NCI-H1436 treated with DMSO at 0.1 percent for 48 hours (cell line): ENCODE measurements around the gene INHBB.
"Not testable (repeated sequence)": the region's sequence is repeated elsewhere in the genome, so short reads cannot be mapped to it uniquely, and the experiment has no call there.

Experiments
- DNase-seq: peaks from one replicate; lab custom pipeline; 2025; lab: John Stamatoyannopoulos, UW

INHBB gene

DNA sequence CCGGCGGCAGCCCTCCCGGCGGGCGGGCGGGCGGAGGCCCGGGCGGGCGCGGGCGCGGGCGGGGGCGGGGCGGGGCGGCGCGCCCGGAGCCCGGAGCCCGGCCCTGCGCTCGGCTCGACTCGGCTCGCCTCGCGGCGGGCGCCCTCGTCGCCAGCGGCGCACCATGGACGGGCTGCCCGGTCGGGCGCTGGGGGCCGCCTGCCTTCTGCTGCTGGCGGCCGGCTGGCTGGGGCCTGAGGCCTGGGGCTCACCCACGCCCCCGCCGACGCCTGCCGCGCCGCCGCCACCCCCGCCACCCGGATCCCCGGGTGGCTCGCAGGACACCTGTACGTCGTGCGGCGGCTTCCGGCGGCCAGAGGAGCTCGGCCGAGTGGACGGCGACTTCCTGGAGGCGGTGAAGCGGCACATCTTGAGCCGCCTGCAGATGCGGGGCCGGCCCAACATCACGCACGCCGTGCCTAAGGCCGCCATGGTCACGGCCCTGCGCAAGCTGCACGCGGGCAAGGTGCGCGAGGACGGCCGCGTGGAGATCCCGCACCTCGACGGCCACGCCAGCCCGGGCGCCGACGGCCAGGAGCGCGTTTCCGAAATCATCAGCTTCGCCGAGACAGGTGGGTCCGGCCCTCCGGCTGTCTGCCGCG is at the start of gene INHBB:
Gene INHBB, plus strand, starts transcription at position 111 of the 641 bp plus-strand sequence. Its CDS starts 53 bp downstream, at position 164.
- DNase-seq, result no peak

GRCh38 chr2:120298173-120298835 is 47.6 kb upstream of the INHBB start:
- no peak for DNase-seq

- no peak for DNase-seq
These were observed 46.9 kb upstream of the INHBB start for GRCh38 chr2:120299004-120299403.

- DNase-seq, result no peak
These were observed 46.4 kb upstream of the INHBB start for GRCh38 chr2:120299561-120299960.

DNA sequence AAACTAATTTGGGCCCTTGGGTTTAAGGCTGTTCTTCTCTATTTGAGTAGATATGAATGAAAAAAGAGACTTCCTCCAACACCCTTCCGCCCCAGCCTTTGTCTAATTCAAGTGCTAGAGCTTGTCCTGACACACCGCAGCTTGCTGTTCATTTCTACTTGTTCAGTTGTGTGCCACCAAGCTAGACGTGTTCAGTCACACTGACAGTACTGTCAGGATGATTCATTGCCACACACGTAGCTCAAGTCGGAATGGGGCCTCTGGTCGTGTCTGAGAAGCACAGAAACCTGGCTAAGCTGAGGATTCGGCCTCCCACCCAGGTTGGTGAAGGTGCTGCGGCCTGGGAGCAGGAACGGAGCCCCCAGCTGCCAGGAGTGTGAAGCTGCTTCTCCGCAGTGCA is 45.6 kb upstream of the INHBB start:
- DNase-seq, result no peak

DNA sequence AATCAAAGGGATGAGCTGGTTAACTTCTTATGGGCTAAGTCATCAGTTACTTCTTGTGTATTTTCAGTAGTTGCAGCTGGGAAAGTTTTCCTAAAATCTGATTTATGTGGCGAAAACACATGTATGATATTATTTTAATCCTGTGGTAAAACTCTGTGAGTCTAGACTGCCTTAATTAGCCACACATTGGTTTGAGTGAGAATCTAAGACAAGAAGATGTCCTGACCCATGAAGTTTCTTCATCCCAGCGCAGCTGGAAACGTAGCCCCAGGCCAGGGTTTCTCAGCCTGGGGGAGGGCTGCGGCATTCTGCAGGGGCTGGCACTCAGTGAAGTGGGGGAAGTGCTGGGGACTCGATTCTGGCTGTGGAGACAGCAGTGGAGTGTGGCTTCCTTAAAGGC is 44.7 kb upstream of the INHBB start:
- no peak for DNase-seq

GRCh38 chr2:120302301-120302700 is 43.6 kb upstream of the INHBB start:
- no peak for DNase-seq

GRCh38 chr2:120303177-120303576 is 42.8 kb upstream of the INHBB start:
- no peak for DNase-seq

DNA sequence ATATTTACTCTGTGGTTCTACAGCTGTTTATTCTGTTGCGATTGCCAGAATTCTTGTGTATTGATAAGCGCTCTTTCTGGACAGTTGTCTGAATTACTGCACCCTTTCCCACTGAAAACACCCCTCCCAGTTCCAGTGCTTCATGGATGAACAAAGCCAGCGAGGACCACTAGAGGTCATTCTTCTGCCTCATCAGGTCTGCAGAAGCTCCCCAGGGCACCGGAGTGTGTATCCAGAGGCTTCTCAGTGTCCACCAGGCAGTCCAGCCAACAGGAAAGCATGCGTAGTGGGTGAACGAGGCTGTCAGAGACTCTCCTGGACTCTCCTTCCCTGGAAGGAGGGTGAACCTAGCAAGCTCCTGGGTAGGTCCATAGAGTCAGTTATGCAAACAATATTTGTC is 40.6 kb upstream of the INHBB start:
- DNase-seq, result no peak

DNA sequence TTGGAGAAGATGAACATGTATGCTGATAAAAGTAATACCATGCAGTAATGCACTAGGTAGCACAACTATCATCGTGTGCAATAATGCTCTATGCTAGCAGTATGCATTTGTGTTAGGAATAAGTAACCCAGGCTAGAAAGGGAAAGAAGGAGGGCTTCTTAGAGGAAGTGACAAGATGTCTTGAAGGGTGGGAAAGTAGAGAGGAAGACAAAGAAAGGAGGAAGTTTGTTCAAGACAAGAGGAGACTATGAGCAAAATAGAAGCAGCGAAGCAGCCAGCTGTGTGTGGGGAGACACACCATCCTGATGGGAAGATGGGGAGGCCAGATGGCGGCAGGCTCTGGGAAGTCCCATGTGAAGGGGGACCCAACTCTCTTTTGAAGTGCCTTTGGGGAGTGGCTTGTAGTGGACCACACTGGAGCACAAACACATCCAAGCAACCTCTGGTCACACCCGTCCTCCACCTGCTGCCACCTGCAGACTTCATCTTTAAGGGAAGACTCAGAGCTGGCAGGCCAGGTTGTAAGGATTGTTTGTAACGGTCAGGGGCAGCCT is 39.9 kb upstream of the INHBB start:
- DNase-seq, result no peak

GRCh38 chr2:120307482-120307881 is 38.5 kb upstream of the INHBB start:
- no peak for DNase-seq

DNA sequence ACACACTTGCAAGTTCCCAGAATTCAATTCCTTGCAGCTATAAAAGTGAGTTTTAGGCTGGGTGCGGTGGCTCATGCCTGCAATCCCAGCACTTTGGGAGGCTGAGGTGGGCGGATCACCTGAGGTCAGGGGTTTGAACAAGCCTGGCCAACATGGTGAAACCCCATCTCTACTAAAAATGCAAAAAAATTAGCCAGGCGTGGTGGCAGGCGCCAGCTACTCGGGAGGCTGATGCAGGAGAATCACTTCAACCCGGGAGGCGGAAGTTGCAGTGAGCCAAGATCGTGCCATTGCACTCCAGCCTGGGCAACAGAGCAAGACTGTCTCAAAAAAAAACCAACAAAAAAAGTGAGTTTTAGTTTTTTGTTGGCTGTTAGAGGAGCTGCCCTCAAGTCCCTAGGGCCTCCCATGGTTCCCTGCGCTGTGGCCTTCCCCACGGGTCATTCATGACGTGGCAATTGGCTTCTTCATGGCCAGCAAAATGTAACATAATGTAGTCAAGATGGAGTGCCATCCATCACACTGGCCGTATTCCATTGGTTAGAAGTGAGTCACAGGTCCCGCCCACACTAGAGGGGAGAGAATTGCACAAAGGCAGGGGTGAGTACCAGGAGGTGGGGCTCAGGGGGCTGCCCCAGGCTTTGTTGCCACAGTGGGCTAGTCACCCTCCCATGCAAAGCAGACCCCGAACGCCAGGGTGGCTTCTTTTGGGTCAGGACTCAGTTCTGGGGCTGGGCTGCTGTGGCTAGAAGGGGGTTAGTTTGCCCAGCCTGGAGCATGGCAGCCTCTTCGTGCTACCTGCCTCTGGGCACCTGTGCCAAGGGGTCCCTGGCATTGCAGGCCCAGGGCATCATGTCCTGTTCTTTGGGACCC is 37.7 kb upstream of the INHBB start:
- DNase-seq, result no peak

GRCh38 chr2:120310136-120310535 is 35.8 kb upstream of the INHBB start:
- DNase-seq, result no peak

- DNase-seq, result not testable (repeated sequence)
These were observed 35.1 kb upstream of the INHBB start for GRCh38 chr2:120310841-120311240.

DNA sequence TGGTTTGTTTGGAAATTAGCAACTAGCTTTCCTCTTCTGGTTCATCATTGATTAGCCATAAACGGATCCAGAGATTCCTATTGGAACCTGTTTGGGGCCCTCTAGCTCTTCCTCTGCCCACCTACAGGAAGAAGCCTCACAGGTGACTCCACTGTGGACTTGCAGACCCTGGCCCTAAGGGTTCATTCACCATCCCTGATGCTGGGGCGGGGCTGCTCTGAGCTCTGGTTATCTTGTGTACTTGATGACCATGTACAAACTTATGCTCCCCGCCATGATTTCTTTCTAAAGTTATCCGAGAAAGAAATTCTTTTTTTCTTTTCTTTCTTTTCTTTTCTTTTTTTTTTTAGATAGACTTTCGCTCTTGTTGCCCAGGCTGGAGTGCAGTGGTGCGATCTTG is 33.9 kb upstream of the INHBB start:
- no peak for DNase-seq

DNA sequence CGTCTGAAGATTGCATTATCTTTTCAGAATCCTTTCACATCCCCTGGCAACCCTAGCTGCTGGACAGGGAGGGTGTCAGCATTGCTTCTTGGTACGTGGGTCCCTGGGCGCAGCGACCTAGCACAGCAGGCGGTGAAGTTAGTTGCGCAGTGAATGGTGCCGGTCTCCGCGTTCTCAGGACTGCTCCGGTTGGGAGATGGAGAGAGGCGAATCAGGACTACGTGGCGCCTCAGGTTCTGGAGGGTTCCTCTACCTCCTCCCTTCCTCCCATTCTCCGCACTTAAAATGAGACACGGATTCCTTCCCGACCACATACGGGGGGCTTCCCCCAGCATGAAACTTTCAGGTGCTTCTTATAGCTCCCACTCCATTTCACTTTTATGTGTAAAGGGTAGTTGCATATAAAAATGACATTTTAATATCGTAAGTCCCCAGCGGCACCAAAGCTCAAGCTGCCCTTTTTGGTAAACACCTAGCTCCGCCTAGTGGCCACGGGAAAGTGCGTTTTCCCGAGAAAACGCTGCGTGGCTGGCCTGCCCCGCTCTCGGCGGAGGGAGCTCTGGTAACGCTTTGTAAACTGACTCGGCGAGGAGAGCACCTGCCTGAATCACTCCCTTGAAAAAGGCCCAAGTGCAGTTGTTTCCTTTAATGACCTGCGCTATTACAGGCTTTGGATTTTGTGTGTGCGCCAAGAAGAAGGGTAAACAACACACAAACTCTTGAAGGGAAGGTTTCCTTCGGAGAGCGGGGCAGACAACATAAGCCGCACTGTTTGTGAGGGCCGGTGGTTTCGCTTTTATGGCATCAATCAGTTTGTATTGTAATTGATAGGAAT is 32.9 kb upstream of the INHBB start:
- peak; percentile 51 for DNase-seq

DNA sequence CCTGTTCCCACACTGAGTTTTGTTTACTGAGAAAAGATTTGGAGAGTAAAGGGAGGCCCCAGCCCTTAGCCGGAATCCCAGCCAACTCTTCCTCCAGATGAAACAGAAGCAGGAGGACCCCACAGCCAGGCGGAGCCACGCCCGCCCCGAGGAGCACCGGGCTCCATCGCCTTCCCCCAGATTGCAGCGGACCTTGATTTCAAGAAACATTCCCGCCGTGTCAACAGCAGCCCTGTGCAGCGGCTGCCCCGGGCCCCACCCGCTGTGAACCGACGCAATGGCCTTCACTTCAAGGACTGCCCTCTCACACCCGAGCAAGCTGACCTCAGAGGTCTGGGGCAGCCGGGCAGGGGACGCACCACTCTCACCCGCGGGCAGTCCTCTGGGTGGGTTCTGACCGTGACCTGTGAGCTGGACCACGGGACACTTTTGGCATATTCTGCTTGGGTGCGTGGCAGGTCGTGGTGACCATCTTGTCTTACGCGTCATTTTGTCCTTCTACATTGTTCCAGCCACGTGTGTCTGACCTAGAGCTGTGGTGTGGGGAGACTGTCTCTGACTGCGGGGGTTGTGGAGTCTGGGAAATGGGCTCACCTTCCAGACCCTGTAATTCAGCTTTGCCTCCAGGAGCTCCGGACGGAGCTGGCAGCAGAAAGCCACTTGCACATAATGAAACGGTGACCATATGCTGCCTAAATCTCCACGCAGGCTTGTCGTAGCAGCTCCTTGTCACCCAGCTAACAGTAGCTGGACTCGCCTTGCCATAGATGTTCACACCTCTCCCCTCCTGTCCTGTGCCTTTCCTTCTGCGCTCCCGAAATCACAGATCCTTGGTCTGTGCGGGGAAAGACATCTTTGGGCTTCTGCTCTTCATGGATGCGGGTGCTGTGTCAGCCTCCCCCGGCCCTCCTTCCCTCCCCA is 32.0 kb upstream of the INHBB start:
- DNase-seq, result no peak

GRCh38 chr2:120314690-120315366 is 31.1 kb upstream of the INHBB start:
- no peak for DNase-seq

GRCh38 chr2:120315367-120316033 is 30.4 kb upstream of the INHBB start:
- DNase-seq, result no peak
